ENCODE data around the gene OGFOD3. TPM values are rescaled to one million over a fixed set of nuclear protein-coding genes. Genes with fewer than 3 reads are reported as not detected.

Gene OGFOD3
- 13.4 to 25.8 TPM (median 23.9 TPM) in 5 replicates for total RNA-seq (2022; extraction: Qiagen RNA extraction; ENCODE audit: low read depth)

DNA sequence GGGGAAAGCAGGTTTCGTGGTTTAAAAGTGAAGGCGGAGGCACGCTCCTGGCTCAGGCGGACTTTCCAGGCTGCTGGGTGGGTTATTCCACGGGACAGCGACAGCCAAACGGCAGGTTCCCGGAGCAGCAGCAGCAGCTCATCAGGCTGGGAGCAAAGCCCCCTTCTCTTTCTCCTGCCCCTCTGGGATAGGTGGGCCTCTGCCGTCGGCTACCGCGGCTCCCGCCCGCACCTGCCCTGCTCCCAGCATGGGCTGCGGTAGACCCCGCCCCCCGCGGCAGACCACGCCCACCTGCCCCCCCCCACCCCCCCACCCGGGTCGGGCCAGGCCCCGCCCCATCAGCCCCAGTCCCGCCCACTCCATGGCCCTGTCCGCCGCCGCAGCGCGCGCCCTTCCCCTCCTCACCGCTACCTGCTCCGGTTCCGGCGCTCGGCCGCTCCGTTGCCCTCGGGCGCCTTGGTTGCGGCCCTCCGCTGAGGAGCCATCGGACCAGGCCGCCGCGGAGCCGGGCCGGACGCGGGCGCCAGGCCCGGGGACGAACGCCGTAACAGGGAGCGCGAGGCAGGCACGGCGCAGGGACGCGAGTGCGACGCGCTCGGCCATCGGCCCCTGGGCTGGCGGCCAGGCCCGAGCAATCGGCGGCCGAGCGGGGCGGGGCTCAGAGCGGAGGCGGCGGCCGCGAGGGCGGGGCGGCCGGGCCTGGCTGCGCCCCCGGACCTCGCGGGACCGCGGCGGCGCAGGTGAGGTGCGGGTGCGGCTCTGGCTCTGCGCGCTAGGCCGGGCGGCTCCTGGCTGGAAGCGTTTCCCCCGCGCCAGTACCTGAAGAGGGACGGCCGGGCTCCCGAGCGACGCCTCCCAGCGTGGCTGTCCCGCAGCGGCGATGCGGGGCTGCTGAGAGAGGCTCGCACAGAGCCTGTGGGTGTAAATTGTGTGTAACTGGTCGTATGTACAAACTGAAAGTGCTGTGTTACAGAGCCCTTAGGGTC lies at the start of gene OGFOD3, which contains the start of gene HEXD:
Gene OGFOD3 (minus strand): TSS at position 586 of the 986 bp plus-strand sequence. CDS start 101 bp downstream, at position 485.
Gene HEXD (plus strand): TSS at position 347 of the 986 bp plus-strand sequence. CDS start 1,453 bp downstream, outside the sequence.

DNA sequence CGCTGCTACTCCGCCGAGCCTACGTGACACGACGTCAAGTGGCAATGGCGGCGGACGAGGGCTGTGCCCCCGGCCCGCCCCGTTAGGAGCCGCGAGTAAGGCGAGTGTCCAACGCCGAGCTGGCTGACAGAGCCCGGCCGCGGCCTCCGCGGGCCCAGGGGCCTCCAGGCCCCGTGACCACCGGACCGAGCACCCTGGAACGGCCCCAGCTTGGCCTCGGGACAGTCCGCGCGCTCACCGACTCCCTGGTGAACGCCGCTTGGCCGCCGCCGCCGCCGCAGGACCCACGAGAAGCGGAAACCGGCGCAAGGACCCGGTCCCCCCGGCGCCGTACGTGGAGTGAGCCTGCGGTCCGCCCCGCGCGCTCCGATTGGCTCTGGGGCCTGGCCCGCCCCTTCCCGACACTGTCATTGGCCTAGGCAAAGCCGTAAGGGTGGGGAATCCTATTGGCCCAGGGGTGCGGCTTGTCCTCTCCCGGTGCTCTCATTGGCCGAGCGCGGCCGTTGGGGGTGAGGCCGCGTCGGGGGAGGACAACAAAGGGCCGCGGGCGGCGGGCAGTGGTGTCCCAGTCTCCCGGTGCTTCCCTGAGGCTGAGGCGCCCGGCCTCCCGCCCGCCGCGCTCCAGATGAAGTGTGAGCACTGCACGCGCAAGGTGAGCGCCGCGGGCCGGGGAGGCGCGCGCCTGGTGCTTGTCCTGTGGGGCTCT lies 39.9 kb upstream of the OGFOD3 start, which contains the start of gene NARF:
Gene NARF (plus strand): TSS at position 563 of the 706 bp plus-strand sequence. CDS start 63 bp downstream, at position 626.

GRCh38 chr17:82450357-82451106 lies 32.1 kb upstream of the OGFOD3 start, which contains the start of gene CYBC1:
Gene CYBC1, minus strand, starts transcription at chr17:82450752. Its CDS starts 1,498 bp downstream, at chr17:82449254.

GRCh38 chr17:82371333-82372248 lies 46.8 kb downstream of the OGFOD3 start, which contains the start of gene UTS2R:
Gene UTS2R, plus strand, starts transcription at chr17:82371765. Its CDS starts 2,560 bp downstream, at chr17:82374325.

DNA sequence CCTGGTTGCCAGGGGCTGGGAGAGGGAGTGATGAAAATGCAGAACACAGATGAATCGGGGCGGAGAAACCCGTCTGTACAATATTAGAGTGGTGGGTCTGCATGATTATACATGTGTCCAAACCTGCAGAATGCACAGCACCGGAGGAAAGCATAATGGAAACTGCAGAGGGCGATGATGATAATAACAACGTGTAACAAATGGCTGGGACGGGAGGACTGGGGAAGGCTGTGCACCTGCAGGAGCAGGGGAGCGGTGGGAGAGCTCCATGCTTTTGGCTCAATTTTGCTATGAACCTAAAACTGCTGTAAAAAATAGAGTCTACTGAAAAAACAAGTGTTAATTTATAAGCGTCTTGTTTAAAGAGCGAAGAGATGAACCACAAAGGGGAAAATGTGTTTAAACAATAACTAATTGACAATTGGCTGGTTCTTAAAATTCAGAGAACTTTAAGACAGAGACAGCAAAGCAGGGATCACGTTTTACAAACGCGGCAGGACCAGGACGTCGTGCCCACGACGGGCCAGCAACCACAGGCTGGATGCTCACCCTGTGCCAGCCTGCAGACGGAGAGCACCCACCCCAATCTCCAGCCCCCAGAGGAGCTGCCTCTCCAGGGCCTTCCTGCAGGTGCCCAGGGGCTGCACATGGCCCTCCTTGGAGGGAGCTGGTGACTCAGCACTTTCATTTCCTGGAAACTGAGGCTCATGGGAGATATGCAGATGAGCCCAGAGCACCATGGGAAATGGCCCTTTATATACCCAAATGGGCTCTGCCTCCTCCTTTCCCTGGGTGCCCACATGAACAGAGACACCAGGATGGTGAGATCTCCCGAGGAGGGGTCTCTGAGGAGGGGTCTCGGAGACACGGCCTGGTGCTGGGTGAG lies 59.7 kb downstream of the OGFOD3 start, which contains the start of gene TEX19:
Gene TEX19 (plus strand): TSS at position 783 of the 886 bp plus-strand sequence. CDS start 2,904 bp downstream, outside the sequence.

Other genes starting within 250 kb of the OGFOD3 start
- gene CCDC57, start 205.7 kb downstream of the OGFOD3 start, total RNA-seq (2022; extraction: Qiagen RNA extraction; ENCODE audit: low read depth), result 15.5 to 28.9 TPM (median 27.5 TPM) in 5 replicates
- gene SLC16A3, start 189.5 kb downstream of the OGFOD3 start, total RNA-seq (2022; extraction: Qiagen RNA extraction; ENCODE audit: low read depth), result 65.3 to 167 TPM (median 146 TPM) in 5 replicates
- gene CSNK1D, start 144.9 kb downstream of the OGFOD3 start, total RNA-seq (2022; extraction: Qiagen RNA extraction; ENCODE audit: low read depth), result 163 to 231 TPM (median 218 TPM) in 5 replicates
- 0.11 TPM in 1 of 5 replicates, not detected in the others for gene CD7, start 101.0 kb downstream of the OGFOD3 start, total RNA-seq (2022; extraction: Qiagen RNA extraction; ENCODE audit: low read depth)
- 1.4 to 4.2 TPM (median 1.8 TPM) in 5 replicates for gene SECTM1, start 84.8 kb downstream of the OGFOD3 start, total RNA-seq (2022; extraction: Qiagen RNA extraction; ENCODE audit: low read depth)
- 0.34 to 0.83 TPM (median 0.43 TPM) in 5 replicates for gene TEX19, start 59.3 kb downstream of the OGFOD3 start, total RNA-seq (2022; extraction: Qiagen RNA extraction; ENCODE audit: low read depth)
- gene UTS2R, start 46.8 kb downstream of the OGFOD3 start, total RNA-seq (2022; extraction: Qiagen RNA extraction; ENCODE audit: low read depth), result not detected in 5 replicates
- gene HEXD, start 239 bp downstream of the OGFOD3 start, total RNA-seq (2022; extraction: Qiagen RNA extraction; ENCODE audit: low read depth), result 9.1 to 16.3 TPM (median 13.9 TPM) in 5 replicates
- 44.2 to 66.5 TPM (median 56.5 TPM) in 5 replicates for gene CYBC1, start 32.2 kb upstream of the OGFOD3 start, total RNA-seq (2022; extraction: Qiagen RNA extraction; ENCODE audit: low read depth)
- gene NARF, start 40.2 kb upstream of the OGFOD3 start, total RNA-seq (2022; extraction: Qiagen RNA extraction; ENCODE audit: low read depth), result 45.5 to 57.0 TPM (median 48.6 TPM) in 5 replicates
- 44.3 to 63.1 TPM (median 54.7 TPM) in 5 replicates for gene FOXK2, start 101.1 kb upstream of the OGFOD3 start, total RNA-seq (2022; extraction: Qiagen RNA extraction; ENCODE audit: low read depth)
- 87.9 to 93.2 TPM (median 91.2 TPM) in 5 replicates for gene WDR45B, start 229.9 kb upstream of the OGFOD3 start, total RNA-seq (2022; extraction: Qiagen RNA extraction; ENCODE audit: low read depth)